Measurements from ENCODE around the gene FBXO34.

FBXO34 gene

GRCh38 chr14:55249423-55249822 is 21.8 kb upstream of the FBXO34 start:
- in situ Hi-C loops (cut with HindIII; ENCODE audit: low pct_unique_long_range_greater_than_20kb, low sequenced_read_pairs): no loop called here
- no peak for DNase-seq (ENCODE audit: low read depth in 1 of 2, low spot score in 1 of 2)
- no peak for TF ChIP-seq JUND (IDR thresholded peaks at IDR 0.05; ENCODE audit: low read depth)

- in situ Hi-C loops (cut with HindIII; ENCODE audit: low pct_unique_long_range_greater_than_20kb, low sequenced_read_pairs): no loop called here
- DNase-seq (ENCODE audit: low read depth in 1 of 2, low spot score in 1 of 2): no peak
- no peak for TF ChIP-seq JUND (IDR thresholded peaks at IDR 0.05; ENCODE audit: low read depth)
Observed at GRCh38 chr14:55253276-55253675, 17.9 kb upstream of the FBXO34 start.

- no peak for TF ChIP-seq JUND (IDR thresholded peaks at IDR 0.05; ENCODE audit: low read depth)
Observed at GRCh38 chr14:55254581-55254980, 16.6 kb upstream of the FBXO34 start.

GRCh38 chr14:55255979-55256378 is 15.2 kb upstream of the FBXO34 start:
- no peak for TF ChIP-seq JUND (IDR thresholded peaks at IDR 0.05; ENCODE audit: low read depth)
- in situ Hi-C loops (cut with HindIII; ENCODE audit: low pct_unique_long_range_greater_than_20kb, low sequenced_read_pairs): no loop called here
- no peak for DNase-seq (ENCODE audit: low read depth in 1 of 2, low spot score in 1 of 2)

More at GRCh38 chr14:55254581-55254980, 16.6 kb upstream of the FBXO34 start:
- no peak for DNase-seq (ENCODE audit: low read depth in 1 of 2, low spot score in 1 of 2)
- in situ Hi-C loops (cut with HindIII; ENCODE audit: low pct_unique_long_range_greater_than_20kb, low sequenced_read_pairs): no loop called here

- no peak for TF ChIP-seq JUND (IDR thresholded peaks at IDR 0.05; ENCODE audit: low read depth)
- DNase-seq (ENCODE audit: low read depth in 1 of 2, low spot score in 1 of 2): no peak
- in situ Hi-C loops (cut with HindIII; ENCODE audit: low pct_unique_long_range_greater_than_20kb, low sequenced_read_pairs): no loop called here
Observed at GRCh38 chr14:55256586-55256985, 14.6 kb upstream of the FBXO34 start.

- no peak for DNase-seq (ENCODE audit: low read depth in 1 of 2, low spot score in 1 of 2)
- TF ChIP-seq JUND (IDR thresholded peaks at IDR 0.05; ENCODE audit: low read depth): no peak
- in situ Hi-C loops (cut with HindIII; ENCODE audit: low pct_unique_long_range_greater_than_20kb, low sequenced_read_pairs): no loop called here
Observed at GRCh38 chr14:55265197-55265596, 6.0 kb upstream of the FBXO34 start.

- in situ Hi-C loops (cut with HindIII; ENCODE audit: low pct_unique_long_range_greater_than_20kb, low sequenced_read_pairs): no loop called here
- peak in 1 of 2 experiments; percentile 37 for DNase-seq (ENCODE audit: low read depth in 1 of 2, low spot score in 1 of 2)
Observed at GRCh38 chr14:55267820-55268219, 3.4 kb upstream of the FBXO34 start.

GRCh38 chr14:55271572-55272298 is 514 bp downstream of the FBXO34 start:
- in situ Hi-C loops (cut with HindIII; ENCODE audit: low pct_unique_long_range_greater_than_20kb, low sequenced_read_pairs): no loop called here
- peak; percentile 88 to 93 for DNase-seq (ENCODE audit: low read depth in 1 of 2, low spot score in 1 of 2)
- TF ChIP-seq JUND (IDR thresholded peaks at IDR 0.05; ENCODE audit: low read depth): no peak

More at GRCh38 chr14:55267820-55268219, 3.4 kb upstream of the FBXO34 start:
- TF ChIP-seq JUND (IDR thresholded peaks at IDR 0.05; ENCODE audit: low read depth): no peak

GRCh38 chr14:55272387-55272786 is 1.2 kb downstream of the FBXO34 start:
- no peak for TF ChIP-seq JUND (IDR thresholded peaks at IDR 0.05; ENCODE audit: low read depth)
- in situ Hi-C loops (cut with HindIII; ENCODE audit: low pct_unique_long_range_greater_than_20kb, low sequenced_read_pairs): no loop called here
- no peak for DNase-seq (ENCODE audit: low read depth in 1 of 2, low spot score in 1 of 2)

GRCh38 chr14:55272922-55273321 is 1.7 kb downstream of the FBXO34 start:
- in situ Hi-C loops (cut with HindIII; ENCODE audit: low pct_unique_long_range_greater_than_20kb, low sequenced_read_pairs): no loop called here
- DNase-seq (ENCODE audit: low read depth in 1 of 2, low spot score in 1 of 2): no peak
- no peak for TF ChIP-seq JUND (IDR thresholded peaks at IDR 0.05; ENCODE audit: low read depth)

GRCh38 chr14:55274146-55274545 is 2.9 kb downstream of the FBXO34 start:
- in situ Hi-C loops (cut with HindIII; ENCODE audit: low pct_unique_long_range_greater_than_20kb, low sequenced_read_pairs): no loop called here
- TF ChIP-seq JUND (IDR thresholded peaks at IDR 0.05; ENCODE audit: low read depth): no peak
- no peak for DNase-seq (ENCODE audit: low read depth in 1 of 2, low spot score in 1 of 2)

- in situ Hi-C loops (cut with HindIII; ENCODE audit: low pct_unique_long_range_greater_than_20kb, low sequenced_read_pairs): no loop called here
- no peak for TF ChIP-seq JUND (IDR thresholded peaks at IDR 0.05; ENCODE audit: low read depth)
- DNase-seq (ENCODE audit: low read depth in 1 of 2, low spot score in 1 of 2): no peak
Observed at GRCh38 chr14:55274751-55275150, 3.5 kb downstream of the FBXO34 start.

- DNase-seq (ENCODE audit: low read depth in 1 of 2, low spot score in 1 of 2): no peak
- no peak for TF ChIP-seq JUND (IDR thresholded peaks at IDR 0.05; ENCODE audit: low read depth)
- in situ Hi-C loops (cut with HindIII; ENCODE audit: low pct_unique_long_range_greater_than_20kb, low sequenced_read_pairs): no loop called here
Observed at GRCh38 chr14:55276736-55277135, 5.5 kb downstream of the FBXO34 start.
